Measurements from ENCODE around the gene SPNS1.
"Not testable (repeated sequence)": the region's sequence is repeated elsewhere in the genome, so short reads cannot be mapped to it uniquely, and the experiment has no call there.

The SPNS1 gene
- long read RNA-seq, transcript SPNS1-203 (11 exons, 2,027 nt), result minor isoform, 12 of 250 reads
- long read RNA-seq, transcript SPNS1-207 (13 exons, 1,979 nt), result minor isoform, 13 of 250 reads
- long read RNA-seq, transcript SPNS1-201 (12 exons, 2,208 nt), result major isoform, 154 of 250 reads
- long read RNA-seq, transcript SPNS1-202 (13 exons, 2,102 nt), result minor isoform, 16 of 250 reads
- long read RNA-seq, partial matches to known transcripts, result 14 of 250 reads
- long read RNA-seq, other reads (novel, unspliced or antisense), result 41 of 250 reads

GRCh38 chr16:28974437-28975157 is at the start of gene SPNS1:
SPNS1 (plus strand) TSS chr16:28974778; CDS start chr16:28975152, 374 bp downstream.
- Histone ChIP-seq H3K27ac (replicated peaks) (peak within 1 kb of the TSS; percentile 75), H3K27me3 (ENCODE audit: insufficient read depth, poor library complexity, severe bottlenecking) (no peaks in the 10 kb centered on the region), H3K4me3 (replicated peaks; ENCODE audit: insufficient read depth, low read length) (peak within 1 kb of the TSS; percentile 100)
- TF ChIP-seq CTCF (IDR thresholded peaks at IDR 0.05; ENCODE audit: insufficient read depth, low read length) (no peak), REST (IDR thresholded peaks at IDR 0.05; ENCODE audit: insufficient replicate concordance, low read depth) (no peak), SPI1 (IDR thresholded peaks at IDR 0.05; ENCODE audit: borderline replicate concordance, low read depth) (no peak), POLR2AphosphoS5 (IDR thresholded peaks at IDR 0.05; ENCODE audit: low read depth) (peak; percentile 72; the same call in 1 of the 2 replicates), GABPA (IDR thresholded peaks at IDR 0.05; ENCODE audit: low read depth) (0 out of 2 replicates have a peak, but pooled peaks have one; percentile 23)
- DNase-seq (ENCODE audit: low read depth in 1 of 2, low spot score in 1 of 2), result peak; percentile 95 to 97

- TF ChIP-seq SPI1 (IDR thresholded peaks at IDR 0.05; ENCODE audit: borderline replicate concordance, low read depth) (no peak), GABPA (IDR thresholded peaks at IDR 0.05; ENCODE audit: low read depth) (0 out of 2 replicates have a peak, but pooled peaks have one; percentile 5), CTCF (IDR thresholded peaks at IDR 0.05; ENCODE audit: insufficient read depth, low read length) (no peak), POLR2AphosphoS5 (IDR thresholded peaks at IDR 0.05; ENCODE audit: low read depth) (peak; percentile 51)
- DNase-seq (ENCODE audit: low read depth in 1 of 2, low spot score in 1 of 2), result peak; percentile 73 to 74
- Histone ChIP-seq H3K4me3 (replicated peaks; ENCODE audit: insufficient read depth, low read length) (peak overlapping the region; percentile 84), H3K27me3 (ENCODE audit: insufficient read depth, poor library complexity, severe bottlenecking) (no peaks in the 10 kb centered on the region), H3K27ac (replicated peaks) (peak overlapping the region; percentile 96)
Measured at GRCh38 chr16:28925386-28926228, 49.0 kb upstream of the SPNS1 start.

GRCh38 chr16:28926284-28926683 is 48.3 kb upstream of the SPNS1 start:
- not testable (repeated sequence) for H3K27me3 ChIP-seq (ENCODE audit: insufficient read depth, poor library complexity, severe bottlenecking)

GRCh38 chr16:28927815-28928214 is 46.8 kb upstream of the SPNS1 start:
- Histone ChIP-seq H3K4me3 (replicated peaks; ENCODE audit: insufficient read depth, low read length) (no peak overlapping the region), H3K27me3 (ENCODE audit: insufficient read depth, poor library complexity, severe bottlenecking) (no peaks in the 10 kb centered on the region), H3K27ac (replicated peaks) (no peak overlapping the region)
- TF ChIP-seq SPI1 (IDR thresholded peaks at IDR 0.05; ENCODE audit: borderline replicate concordance, low read depth), result no peak
- TF ChIP-seq POLR2AphosphoS5 (IDR thresholded peaks at IDR 0.05; ENCODE audit: low read depth), result no peak
- no peak for TF ChIP-seq CTCF (IDR thresholded peaks at IDR 0.05; ENCODE audit: insufficient read depth, low read length)
- no peak for DNase-seq (ENCODE audit: low read depth in 1 of 2, low spot score in 1 of 2)

More at GRCh38 chr16:28926284-28926683, 48.3 kb upstream of the SPNS1 start:
- not testable (repeated sequence) for DNase-seq (ENCODE audit: low read depth in 1 of 2, low spot score in 1 of 2); H3K27ac ChIP-seq (replicated peaks); H3K4me3 ChIP-seq (replicated peaks; ENCODE audit: insufficient read depth, low read length)
